ENCODE data around the gene GLI3.

The GLI3 gene

DNA sequence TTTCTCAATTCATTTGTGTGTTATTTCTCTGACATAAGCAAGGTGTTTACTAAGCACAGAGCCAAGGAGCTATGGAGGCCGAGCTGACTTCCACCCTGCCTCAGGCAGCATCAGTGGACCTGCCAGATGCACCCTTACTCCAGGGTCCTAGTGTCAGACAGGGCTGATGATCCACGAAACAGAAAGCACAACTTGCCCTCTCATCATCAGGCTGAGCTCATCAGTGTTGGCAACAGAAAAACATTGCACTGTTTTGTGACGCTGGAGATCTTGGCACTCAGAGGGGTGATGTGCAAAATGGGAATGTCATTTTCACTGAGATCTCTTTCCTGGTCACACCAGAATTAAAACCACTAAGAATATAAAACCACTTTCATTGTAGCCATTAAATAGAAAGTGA, 201.8 kb downstream of the GLI3 start:
- DNase-seq (ENCODE audit: low spot score): peak; percentile 34

DNA sequence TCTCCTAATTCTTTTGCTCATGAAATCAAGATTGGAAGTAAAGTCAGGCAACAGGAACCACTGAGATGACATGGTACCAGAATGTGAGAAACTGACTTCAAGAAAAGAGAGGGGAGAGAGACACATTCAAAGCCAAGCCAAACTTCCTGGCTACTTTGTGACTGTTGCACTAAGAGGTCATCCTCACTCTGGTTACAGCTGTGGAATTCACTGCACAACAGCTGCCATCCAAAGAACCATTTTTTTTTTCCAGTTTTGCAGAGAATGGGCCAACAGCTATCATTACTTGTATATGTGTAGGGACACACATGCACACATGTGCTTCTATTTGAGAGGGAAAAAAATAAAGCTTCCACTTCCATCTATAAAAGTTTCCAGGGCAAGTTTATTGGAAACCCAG, 203.5 kb downstream of the GLI3 start:
- no peak for DNase-seq (ENCODE audit: low spot score)

DNA sequence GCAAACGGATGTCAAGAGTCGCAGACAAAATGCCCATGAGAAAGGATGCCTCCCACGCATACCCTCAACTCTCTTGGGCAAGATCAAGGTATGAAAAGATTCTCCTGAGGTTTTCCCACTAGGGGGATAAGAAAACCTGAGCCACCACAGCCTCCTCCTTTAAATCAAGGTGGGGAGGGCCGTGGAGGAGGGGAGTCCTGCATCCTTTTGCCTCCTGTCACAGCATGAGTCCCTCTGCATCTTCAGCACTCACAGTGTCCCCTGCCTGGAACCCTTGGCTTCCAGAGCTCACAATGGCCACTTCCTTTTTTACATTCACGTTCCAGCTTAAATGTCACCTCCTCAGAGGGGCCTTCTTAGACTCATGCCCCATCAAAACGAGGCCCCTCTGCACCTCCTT, 207.6 kb downstream of the GLI3 start:
- no peak for DNase-seq (ENCODE audit: low spot score)

DNA sequence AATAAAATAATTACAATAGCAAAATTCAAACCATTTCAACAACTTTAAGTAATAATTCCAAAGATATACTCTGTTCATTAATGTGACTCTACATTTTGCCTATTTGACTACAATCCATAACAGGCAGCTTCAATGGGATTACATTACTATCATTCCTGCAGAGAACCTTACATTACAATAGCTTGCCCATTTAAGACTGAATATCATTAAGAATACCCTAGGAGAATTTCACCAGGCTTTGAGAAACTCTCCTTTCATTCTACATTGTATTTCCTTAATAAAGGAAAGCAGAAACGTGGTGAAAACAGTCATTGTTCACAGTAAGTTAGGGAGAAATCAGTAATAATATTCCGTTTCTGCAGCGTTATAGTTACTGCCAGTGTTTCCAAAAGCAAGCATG, 209.5 kb downstream of the GLI3 start:
- no peak for DNase-seq (ENCODE audit: low spot score)

DNA sequence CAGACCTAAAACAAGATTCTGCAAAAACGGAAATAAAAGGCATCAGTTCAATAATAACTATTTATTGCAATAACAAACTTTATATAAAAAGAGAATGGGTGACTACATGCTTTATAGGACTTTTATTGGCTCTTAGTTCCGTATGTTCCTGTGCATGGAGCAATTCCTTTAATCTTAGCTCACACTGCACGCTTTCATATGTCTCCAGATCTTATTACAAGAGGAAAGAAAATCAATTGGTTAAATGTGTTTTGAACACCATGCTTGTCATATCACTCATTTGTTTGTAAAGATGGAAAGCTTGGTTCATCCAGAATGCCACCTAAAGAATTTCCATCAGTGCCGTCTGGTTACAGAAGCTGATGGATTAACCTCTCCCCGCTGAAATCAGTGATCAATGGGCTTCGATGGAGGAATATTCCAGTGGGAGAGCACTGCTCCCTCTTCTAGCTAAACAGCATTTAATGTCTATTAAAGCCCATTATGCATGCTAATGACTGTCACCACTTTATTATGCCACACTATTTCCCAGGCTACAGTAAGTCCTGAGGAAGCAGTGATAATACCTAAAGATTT, 210.3 kb downstream of the GLI3 start:
- no peak for DNase-seq (ENCODE audit: low spot score)

DNA sequence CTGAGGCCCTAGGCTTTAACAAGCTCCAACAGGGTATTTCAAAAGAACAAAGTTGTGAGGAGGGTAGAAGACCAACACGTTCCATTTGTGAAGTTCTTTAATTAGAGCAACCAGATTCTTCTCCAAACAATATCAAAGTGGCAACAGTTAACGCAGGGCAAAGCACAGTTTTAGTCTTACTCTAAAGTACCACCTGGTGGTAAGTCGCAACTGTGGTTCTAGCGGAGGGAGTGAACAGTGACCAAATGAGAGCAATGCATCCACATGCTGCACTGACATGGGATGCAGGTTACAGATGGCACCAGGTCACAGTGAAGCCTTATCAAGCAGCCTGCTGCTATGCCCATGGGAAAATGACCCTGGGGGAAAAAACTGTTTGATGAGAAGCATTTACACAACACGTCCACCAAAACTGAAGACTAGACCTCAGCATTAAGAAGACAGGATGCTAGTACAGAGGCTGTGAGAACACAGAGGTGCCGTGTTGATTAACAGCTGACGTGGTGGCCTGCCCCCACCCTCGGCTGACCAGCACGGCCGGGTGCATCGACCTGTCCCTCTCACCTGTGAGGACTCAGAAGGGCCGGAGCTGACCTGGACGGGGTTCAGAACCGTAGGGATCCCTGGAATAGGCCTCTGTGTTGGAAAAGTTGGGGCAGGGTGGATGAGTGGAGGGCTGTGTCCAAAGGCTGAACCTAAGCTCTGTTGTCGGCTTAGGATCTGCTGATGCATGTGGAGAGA, 211.2 kb downstream of the GLI3 start:
- no peak for DNase-seq (ENCODE audit: low spot score)

DNA sequence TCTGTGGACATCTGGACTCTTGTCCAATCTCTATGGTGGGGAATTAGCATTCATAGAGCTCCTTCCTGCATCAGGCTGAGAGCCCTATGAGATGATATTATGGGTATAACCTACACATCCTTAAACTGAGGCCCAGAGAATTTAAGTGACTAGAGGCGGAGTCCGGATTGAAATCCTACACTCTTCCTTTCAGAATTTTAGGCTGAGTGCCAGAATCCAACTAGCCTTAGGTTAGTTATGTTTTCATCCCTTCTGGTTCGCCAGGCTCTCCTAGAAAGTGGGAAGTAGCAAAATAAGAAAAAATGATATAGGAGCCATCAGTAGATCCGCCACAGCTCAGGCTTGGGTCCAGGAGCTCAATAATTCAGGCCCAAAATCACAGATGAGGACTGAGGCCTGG, 212.5 kb downstream of the GLI3 start:
- DNase-seq (ENCODE audit: low spot score): no peak

DNA sequence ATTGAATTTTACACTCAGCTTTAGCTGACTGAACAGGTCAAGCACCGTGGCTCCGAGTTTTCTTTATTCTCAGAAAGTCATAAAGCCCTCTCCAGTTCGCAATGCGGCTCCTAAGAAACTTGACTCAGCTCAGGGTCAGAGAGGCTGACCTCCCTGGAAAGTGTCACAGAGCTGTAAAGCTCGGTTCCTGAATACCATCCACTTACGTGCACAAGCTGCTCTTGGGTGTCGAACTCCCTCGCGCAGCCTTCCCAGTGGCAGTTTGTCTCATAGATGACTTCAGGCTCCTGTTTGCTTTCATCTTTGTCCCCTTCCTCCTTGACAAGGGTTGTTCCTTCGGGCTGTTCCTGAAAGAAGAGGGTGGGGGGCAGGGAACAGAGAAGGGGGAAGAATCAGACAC, 213.7 kb downstream of the GLI3 start:
- DNase-seq (ENCODE audit: low spot score): no peak

DNA sequence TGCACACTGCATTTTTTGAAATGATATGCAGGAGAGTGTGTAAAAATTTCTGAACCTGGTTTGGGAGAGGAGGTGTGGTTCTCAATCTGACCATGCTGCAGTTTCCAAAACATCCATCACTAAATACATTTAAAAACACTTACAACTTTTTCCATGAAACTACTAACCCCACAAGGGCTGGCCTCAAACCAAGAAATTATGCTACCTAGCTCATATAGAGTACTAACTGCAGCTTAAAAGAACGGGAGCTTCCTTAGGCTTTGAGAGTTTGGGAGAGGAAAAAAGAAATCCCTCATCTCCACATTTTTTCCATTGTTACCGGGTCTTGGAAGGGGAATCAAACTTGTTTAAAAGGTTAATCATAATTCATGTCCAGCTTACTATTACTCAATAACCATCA, 214.2 kb downstream of the GLI3 start:
- DNase-seq (ENCODE audit: low spot score): no peak

DNA sequence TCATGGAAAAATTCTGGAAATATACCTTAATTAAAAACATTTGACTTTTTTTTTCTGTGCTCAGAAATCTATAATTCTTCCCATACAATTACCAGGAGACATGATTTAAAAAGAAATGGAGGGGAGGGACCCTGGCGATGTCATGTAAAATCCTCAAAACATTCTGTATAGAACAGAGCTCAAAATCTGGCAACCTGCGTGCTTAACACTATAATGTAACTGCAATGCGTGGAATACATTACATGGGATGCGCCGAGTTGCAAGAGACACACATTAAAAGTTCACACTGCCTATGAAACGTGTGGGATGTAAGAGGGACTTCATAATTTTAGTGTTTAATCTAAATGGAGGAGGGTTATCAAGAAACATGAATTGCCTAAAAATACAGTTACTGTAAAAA, 215.0 kb downstream of the GLI3 start:
- DNase-seq (ENCODE audit: low spot score): no peak

DNA sequence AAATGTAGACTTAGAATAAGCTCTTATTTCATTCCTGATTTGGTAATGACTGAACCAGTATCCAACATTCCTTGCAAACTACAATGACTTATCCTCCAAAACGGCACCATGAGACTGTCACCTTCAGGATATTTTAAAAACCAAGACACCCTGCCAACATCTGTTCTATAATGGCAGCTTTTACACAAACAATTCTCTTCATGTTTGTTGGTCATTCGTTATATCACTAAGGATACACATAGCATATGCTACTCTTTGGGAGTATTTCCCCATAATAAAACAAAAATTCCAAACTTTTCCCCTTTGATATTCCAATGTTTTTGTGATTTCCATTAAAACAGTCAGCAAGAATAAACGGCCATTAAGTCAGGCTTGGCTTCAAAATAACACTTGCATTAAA, 215.4 kb downstream of the GLI3 start:
- no peak for DNase-seq (ENCODE audit: low spot score)

DNA sequence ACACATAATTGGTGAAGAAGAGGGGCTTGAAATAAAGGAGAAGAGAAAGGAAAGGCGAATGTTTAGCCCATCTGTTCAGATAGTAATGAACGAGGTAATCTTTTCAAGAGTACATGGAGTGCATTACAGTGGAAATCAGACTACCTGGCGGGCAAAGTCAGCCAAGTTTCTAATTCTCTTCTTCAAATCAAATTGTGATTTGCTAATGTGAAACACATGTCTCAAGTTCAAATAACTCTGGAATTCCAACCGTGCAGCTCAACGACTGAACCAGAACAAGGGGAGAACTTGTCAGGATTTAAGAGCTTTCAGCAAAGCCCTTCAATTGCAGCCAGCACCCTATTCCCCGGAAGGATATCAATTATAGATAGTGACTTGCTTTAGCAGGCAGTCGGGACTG, 216.9 kb downstream of the GLI3 start:
- no peak for DNase-seq (ENCODE audit: low spot score)

DNA sequence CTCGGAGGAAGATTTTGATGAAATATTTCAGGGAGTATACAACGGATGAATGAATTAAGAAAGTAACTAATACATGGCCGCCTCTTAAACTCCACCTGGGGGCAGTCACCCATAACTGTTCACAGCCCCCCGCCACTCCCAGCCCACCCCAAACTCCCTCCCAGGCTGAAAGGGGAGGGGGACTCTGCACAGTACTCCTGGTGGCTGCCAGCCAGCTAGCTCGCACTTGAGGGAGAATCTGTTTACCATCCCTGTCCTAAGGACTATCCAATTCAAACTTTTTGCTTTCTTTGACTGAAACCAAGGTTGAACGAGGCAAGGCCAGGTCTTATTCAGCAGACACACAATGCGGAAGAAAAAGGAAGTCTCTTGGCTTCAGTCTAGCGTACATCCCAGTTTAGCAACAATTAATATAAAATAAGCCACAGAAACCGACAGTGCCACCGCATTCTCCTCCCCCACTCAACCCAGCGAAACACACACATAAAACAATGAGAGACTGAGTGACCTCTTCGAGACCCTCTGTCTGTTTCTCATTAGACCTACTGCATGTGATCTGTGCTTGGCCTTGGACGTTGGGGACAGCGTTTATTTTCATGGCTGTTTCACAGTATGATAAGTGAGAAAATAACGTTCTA, 219.5 kb downstream of the GLI3 start:
- DNase-seq (ENCODE audit: low spot score): no peak

DNA sequence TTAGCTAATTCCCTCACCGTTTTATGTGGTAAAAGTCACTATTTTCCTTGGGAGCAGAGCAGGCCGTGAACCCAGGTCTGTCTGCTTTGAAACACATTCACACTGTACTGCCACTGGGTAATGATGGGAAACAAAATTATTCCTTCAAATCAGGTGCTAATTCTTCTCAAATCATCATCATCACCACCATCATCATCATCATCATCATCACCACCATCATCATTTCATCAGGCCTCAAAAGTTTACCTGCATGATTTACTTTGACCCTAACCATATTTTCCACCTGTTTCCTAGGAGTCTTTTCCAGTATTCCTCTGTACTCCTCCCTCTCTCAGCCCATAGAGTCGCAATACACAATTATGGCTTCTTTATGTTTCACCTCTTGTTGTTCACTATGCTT, 220.5 kb downstream of the GLI3 start:
- DNase-seq (ENCODE audit: low spot score): no peak

DNA sequence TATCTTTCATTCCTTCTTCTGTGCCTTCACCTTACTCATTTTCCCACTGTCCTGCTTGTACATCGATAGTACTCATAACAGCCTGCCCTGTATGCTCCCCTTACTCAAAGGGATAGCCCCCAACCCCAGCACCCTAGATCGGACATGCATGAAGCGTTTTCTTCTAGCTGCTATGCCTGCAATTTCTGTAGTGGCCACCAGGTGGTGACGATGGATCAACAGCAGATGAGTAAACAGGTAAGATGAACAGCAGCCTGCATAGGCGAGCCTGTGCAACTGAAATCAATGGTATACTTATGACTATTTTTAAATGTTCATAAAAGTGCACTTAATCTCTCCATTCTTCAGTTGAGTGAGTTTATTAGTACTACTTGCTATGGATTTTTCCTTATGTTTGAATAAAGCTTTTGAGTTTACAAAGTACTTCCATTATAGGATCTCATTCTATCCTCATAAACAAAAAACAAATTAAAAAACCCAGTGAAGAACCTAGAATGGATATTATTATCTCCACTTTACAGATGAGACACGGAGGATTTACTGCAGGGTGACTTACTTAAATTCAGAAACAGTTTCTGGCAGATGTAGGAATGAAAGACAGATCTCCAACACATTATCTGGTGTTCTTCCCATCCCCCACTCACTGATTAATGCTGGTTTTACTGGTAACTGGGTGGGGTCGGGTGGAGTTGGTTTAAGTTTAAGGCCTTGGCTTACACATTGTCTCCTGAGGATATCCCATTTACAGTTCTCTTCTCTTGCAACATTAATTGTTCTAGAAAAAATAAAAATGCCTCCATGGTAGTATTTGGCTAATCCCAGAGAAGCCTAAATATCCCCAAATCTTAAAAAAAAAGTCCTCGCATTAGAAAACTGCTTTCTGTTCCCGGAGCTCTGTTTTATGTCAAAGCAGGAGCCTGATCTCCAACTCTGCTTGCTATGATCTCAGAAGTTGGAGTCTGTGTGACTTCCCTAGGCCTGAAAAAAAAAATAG, 222.1 kb downstream of the GLI3 start:
- no peak for DNase-seq (ENCODE audit: low spot score)

DNA sequence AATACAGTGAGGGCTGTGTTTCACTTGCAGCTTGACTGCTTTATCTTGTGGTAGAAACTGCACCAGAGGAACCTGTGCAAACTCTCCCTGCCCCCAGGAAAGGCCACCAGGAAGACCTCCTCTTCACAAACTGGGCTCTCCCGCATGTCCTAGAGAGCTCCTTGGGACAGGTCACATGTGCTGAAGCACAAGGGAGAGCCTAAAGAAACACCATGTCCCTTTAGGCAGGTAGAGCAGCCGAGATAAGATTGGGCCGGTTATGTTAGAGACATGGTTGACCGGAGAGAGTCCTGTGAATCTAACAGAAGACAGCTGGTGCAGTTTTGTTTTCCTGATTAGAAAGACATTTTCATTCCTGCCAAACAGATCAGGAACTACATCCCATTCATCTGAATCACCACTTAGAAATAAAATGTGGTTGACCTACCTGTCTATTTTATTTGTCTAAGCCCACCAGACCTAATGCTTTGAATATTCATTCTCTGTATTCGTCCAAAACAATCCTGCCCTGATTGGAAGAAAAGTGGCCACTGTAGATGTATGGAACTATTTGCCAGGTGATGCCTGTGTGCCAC, 224.1 kb downstream of the GLI3 start:
- no peak for DNase-seq (ENCODE audit: low spot score)

DNA sequence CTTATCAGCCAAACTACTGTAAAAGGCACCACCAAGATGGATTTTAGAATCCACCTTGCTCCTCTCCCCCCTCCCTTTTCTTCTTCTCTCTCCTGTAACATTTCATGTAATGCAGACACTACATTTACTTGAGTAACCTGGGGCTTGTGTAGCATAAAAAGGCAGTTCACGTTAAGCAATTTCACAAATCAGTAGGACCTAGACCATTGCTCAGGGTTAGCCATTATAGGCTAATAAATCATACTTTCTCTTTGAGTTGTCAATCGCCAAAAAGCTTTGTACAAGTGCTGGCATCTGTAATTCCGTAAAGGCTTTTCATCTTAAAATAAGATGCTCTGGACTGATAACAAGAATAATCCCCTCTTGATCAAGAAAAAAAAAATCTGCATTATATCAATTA, 224.7 kb downstream of the GLI3 start:
- no peak for DNase-seq (ENCODE audit: low spot score)

DNA sequence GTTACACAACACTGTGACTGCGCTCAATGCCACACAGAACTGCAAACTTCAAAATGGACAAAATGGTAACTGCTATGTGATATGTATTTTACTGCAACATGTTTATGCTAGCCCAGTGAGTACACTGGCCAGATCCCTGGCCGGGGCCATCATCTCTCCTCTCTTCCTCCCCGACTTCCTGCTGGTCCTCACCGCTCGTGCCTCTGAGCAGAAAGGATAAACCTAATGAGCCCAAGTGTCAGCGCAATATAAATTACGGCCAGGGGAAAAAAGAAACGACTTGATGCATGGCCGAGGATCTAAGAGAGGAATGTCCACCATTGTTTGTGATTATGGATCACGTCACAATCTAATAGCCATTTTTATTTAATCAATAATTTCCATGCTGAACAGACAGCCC, 225.2 kb downstream of the GLI3 start:
- DNase-seq (ENCODE audit: low spot score): no peak

DNA sequence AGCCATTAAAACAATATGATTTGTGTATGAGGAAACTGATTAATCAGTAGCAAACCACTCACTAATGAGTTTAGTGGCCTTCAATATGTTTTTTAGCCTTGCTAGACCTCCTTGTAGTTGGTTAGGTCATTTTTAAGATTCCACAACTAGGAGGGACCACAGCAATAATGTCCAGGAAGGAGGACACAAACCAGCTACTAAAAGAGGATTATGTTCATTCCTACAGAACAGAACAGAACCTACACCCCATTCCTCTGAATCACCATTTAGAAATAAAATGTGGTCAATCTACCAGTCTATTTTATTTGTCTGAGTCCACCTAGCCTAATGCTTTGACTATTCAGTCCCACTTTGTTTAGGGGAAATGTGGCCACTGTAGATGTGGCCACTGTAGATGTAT, 226.3 kb downstream of the GLI3 start:
- DNase-seq (ENCODE audit: low spot score): no peak

DNA sequence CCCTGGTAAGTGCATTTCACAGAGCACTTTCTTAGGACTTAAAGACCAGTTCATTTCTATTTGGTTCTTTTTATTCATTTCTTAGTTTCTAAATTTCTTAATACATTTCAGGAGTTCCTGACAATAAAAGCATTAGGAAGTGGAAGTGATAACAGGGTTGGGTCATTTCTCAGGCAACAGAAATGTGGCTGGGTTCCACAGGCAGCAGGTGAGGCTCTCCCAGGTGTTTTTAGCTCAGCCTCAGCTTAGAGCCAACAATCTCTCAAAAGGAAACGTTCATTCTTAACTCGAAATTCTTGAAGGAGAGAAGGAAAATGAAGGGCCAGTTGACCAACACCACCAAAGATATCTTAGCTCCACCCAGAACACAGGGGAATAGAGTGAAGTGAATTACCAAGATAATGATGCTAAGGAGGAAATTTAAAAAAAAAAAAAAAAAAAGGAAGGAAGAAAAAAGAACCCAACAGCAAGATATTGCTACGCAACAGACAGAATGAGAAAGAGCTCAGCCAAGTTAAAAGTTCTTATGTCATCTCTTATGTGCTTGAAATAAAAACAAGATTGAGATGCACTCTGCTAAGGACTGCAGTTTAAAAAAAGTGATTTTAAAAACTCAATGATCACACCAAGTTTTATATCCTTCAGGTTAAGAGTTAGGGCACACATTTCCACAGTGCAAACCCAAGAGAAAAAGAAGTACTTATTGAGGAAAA, 230.1 kb downstream of the GLI3 start:
- DNase-seq (ENCODE audit: low spot score): no peak

DNA sequence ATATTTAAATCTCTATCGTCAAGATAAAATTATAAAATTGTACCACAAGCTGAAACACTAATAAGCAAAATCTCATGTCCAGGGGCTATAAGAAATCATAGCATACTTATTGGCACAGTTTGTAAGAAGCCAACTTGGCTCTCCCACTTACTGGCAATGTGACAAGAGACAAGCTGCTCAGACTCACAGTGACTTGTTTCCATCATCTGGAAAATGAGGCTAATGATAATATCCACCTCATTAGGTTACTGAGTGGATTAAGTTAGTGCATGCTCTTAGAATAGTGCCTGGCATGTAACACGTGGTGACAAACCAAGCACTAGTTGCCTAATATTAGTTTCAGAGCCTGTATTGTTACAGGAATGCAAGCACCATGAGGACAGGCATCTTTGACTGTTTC, 234.4 kb downstream of the GLI3 start:
- no peak for DNase-seq (ENCODE audit: low spot score)

Data from pons (tissue), 1 donor.